Effector memory CD8-positive, alpha-beta T cell (primary cell): ENCODE measurements around the gene TTC13.
A peak's percentile ranks its signal among the peaks of the same experiment; 100 is the strongest.

Source experiments
- ATAC-seq: fragments of 150-1000 bp; cut with Tn5 transposase; replicated peaks from 2 replicates; pipeline ENCODE4 v1.10.0; 2021; ENCODE audit warnings: mild to moderate bottlenecking, moderate library complexity
- DNase-seq, 3 experiments: peaks; one replicate each; pipeline ENCODE4 v3.0.0; 2021
- H3K27ac Mint-ChIP-seq, 2 donors: one replicate each; pipeline ENCODE4 v1.8.0; 2022; ENCODE audit warnings: mild to moderate bottlenecking in 2 of 2, mixed read lengths in 2 of 2, moderate library complexity in 2 of 2
- H3K27me3 Mint-ChIP-seq, 2 donors: one replicate each; pipeline ENCODE4 v1.8.0; 2022; ENCODE audit warnings: mixed read lengths in 2 of 2
- H3K36me3 Mint-ChIP-seq: one replicate; pipeline ENCODE4 v1.8.0; 2022; ENCODE audit warnings: mild to moderate bottlenecking, moderate library complexity, mixed read lengths; ENCODE audit not compliant: insufficient read depth
- H3K4me1 Mint-ChIP-seq, 2 donors: one replicate each; pipeline ENCODE4 v1.8.0; 2022; ENCODE audit warnings: low read depth in 2 of 2, mixed read lengths in 2 of 2
- H3K4me3 Mint-ChIP-seq, 2 donors: one replicate each; pipeline ENCODE4 v1.8.0; 2022; ENCODE audit warnings: mild to moderate bottlenecking in 2 of 2, mixed read lengths in 2 of 2, moderate library complexity in 2 of 2
- H3K9me3 Mint-ChIP-seq, 2 donors: one replicate each; pipeline ENCODE4 v1.8.0; 2022; ENCODE audit warnings: mixed read lengths in 2 of 2

The TTC13 gene

DNA sequence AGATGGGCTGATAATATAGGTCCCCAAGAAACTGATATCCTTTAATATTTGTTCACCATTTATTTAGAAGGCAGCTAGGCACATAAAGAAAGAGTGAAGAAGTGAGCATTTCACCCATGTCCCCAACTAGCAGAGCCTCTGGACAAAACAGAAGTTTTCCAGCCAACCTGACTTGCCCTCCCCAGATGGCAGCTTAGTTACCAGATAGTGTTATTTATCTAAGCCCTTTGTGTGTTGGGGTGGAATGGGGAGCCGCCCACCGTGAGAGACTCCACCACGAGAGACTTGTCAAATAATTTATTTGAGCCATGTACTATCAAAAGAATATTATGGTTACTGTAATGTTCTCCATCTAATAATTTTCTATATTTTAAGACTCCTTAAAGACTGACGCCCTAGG lies 55.5 kb downstream of the TTC13 start:
- DNase-seq: no peak
- peaks cover 73% of the 10 kb centered on the region for H3K36me3 Mint-ChIP-seq
- no peaks in the 10 kb centered on the region for H3K9me3 Mint-ChIP-seq
- no peak for ATAC-seq
- no peak overlapping the region for H3K4me3 Mint-ChIP-seq
- no peaks in the 10 kb centered on the region for H3K27me3 Mint-ChIP-seq
- H3K27ac Mint-ChIP-seq: no peak overlapping the region
- H3K4me1 Mint-ChIP-seq: no peaks in the 10 kb centered on the region

DNA sequence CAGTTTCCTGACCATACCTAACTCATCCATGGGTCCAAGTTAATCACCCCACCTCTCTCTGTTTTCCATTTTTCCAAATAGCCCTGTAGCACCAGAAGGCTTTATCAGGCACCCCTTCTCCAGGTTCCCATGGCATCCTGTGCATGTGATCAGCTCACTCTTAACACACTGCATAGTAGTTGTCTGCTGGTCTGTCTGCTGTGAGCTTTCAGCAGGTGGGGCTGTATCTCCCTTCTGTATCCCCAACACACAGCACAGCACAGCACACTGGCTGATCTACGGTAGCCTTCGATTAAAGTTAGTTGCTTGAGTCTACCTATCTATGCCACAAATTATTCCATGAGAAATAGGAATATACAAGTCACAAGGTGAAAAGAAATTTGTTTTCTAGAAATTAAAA lies 56.0 kb downstream of the TTC13 start:
- Mint-ChIP-seq H3K27me3 (no peaks in the 10 kb centered on the region), H3K4me3 (no peak overlapping the region), H3K4me1 (no peaks in the 10 kb centered on the region), H3K9me3 (no peaks in the 10 kb centered on the region), H3K36me3 (peaks cover 69% of the 10 kb centered on the region), H3K27ac (no peak overlapping the region)
- DNase-seq: no peak
- ATAC-seq: no peak

DNA sequence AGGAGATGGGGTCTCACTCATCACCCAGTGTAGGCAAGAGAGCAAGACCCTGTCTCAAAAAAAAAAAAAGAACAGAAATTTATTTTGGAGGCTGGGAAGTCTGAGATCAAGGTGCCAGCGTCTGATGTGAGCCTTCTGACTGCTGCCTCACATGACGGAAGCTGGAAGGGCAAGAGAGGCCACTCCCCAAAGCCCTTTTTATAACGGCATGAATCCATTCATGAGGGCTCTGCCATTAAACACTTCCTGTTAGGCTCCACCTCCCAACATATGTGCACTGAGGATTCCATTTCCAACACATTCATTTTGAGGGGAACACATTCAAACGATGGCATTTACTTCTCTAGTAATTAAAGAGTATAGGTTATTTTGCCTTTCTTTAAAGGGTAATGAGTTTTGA lies 59.5 kb downstream of the TTC13 start:
- ATAC-seq (no peak), DNase-seq (no peak)
- no peak overlapping the region for H3K4me3 Mint-ChIP-seq
- H3K27ac Mint-ChIP-seq: no peak overlapping the region
- no peaks in the 10 kb centered on the region for H3K9me3 Mint-ChIP-seq
- no peaks in the 10 kb centered on the region for H3K4me1 Mint-ChIP-seq
- H3K36me3 Mint-ChIP-seq: peaks cover 57% of the 10 kb centered on the region
- no peaks in the 10 kb centered on the region for H3K27me3 Mint-ChIP-seq

DNA sequence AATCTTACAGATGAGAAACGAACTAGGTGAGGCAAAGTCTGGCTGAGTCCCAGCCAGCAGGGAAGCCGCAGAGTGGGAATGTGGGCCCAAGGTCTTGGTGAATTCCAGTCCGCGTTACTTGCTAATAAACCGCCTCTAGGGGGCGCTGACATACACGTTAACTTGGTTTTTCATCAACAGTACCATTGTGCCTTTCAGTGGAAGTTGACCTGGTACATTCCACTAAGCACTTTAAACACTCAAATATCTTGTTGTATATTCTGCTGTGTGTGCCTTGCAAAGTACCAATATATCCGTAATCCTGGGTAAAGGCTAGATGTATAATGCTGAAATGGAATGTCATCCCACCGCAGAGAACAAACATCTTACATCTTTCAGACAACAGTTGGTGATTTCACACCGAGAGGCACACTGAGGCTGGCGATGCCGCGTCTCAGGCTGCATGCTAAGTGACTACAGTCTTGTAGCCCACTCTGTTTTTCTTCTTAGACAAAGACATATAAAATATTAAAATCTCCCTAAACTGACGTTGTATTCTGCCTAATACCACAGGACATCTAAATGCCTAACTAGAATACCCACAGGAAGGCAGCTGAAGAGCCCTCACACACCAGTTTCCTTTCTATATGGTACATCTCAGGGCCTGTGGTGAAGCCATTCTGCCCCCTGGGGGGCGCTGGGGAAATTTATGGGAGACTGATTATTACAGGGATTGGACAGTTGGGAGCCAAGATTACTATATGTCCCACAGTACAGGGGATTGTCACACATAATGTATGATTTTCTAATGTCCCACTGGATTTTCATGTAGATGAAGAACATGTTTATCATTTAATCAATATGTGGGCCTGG lies 61.2 kb downstream of the TTC13 start:
- Mint-ChIP-seq H3K9me3 (no peaks in the 10 kb centered on the region), H3K36me3 (peaks cover 61% of the 10 kb centered on the region), H3K27me3 (no peaks in the 10 kb centered on the region), H3K4me3 (no peak overlapping the region), H3K4me1 (peaks cover 0 to 3% of the 10 kb centered on the region in 2 donors), H3K27ac (peak overlapping the region; percentile 41 to 52)
- DNase-seq: peak; percentile 70 to 75 (median 72)
- ATAC-seq: peak; percentile 76

DNA sequence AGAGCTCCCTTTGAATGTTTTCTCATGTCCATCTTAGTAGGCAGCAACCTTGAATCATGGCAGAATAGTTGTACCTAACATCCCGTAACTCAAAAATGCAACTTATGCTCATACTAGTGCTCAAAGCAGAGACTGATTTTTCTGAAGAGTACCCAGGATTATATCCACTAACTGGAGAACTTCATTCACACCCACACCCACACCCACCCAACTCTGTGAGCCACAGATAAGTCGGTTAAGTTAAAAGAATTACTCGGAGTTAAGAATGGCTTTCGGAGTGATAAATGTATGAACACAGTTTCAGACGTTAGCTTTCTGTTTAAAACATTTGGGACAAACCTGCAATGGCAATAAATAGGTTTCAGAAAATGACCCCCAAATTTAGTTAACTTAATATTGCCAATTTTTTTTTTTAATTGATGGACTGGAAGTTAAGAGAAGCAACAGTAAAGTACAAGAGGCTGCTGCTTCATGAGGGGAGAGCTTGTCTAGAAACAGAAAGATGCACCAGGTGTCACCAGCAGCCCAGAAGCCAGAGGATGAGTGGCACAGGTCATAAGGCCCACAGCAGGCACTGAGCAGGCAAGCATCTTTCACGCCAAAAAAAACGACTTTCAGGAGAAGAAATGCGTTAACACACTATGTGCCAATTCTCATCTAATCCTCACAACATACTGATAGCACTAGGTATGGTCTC lies 61.9 kb downstream of the TTC13 start:
- Mint-ChIP-seq H3K4me3 (no peak overlapping the region), H3K27me3 (no peaks in the 10 kb centered on the region), H3K27ac (peak overlapping the region; percentile 41 to 52), H3K36me3 (peaks cover 63% of the 10 kb centered on the region), H3K9me3 (no peaks in the 10 kb centered on the region), H3K4me1 (peaks cover 0 to 3% of the 10 kb centered on the region in 2 donors)
- DNase-seq (no peak), ATAC-seq (no peak)

DNA sequence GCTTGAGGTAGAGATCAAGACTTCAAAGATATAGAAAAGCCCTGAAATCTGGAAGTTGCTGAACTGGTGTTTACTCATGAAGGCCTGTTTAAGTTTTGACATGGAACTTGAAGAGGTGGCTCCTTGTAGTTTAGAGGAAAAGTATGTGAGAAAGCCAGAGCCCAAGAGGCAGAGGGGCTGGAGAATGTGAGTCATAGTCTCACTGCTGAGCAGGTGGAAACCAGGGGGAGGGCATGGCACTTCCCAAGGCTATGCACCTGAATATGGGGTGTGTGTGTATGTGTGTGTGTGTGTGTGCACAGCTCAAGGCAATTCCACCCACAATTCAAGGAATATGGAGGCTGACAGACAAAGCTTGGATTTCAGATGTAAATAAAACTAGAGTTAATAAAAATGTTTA lies 63.6 kb downstream of the TTC13 start:
- Mint-ChIP-seq H3K9me3 (no peaks in the 10 kb centered on the region), H3K27ac (no peak overlapping the region), H3K36me3 (peaks cover 67% of the 10 kb centered on the region), H3K27me3 (no peaks in the 10 kb centered on the region), H3K4me3 (no peak overlapping the region), H3K4me1 (peaks cover 0 to 3% of the 10 kb centered on the region in 2 donors)
- DNase-seq: no peak
- no peak for ATAC-seq

DNA sequence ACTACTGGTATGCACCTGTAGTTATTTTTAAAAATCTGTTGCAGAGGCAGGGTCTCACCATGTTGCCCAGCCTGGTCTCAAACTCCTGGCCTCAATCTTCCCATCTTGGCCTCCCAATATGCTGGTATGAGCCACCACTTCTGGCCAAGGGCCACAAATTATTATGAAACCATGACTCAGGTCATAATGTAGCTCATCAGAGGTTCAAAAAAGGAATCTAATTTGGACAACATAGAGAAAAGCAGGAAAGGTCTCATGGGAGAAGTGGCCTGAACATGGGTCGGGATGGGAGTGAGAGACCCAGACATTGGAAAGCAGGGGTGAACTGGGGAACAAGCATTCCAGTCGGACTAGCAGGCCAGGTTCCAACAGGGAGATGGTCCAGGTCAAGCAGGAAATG lies 65.2 kb downstream of the TTC13 start:
- ATAC-seq (no peak), DNase-seq (no peak)
- peaks cover 68% of the 10 kb centered on the region for H3K36me3 Mint-ChIP-seq
- no peaks in the 10 kb centered on the region for H3K27me3 Mint-ChIP-seq
- H3K4me1 Mint-ChIP-seq: peaks cover 0 to 3% of the 10 kb centered on the region in 2 donors
- no peak overlapping the region for H3K4me3 Mint-ChIP-seq
- H3K27ac Mint-ChIP-seq: peak overlapping the region in 1 of 2 donors; percentile 41
- H3K9me3 Mint-ChIP-seq: no peaks in the 10 kb centered on the region

DNA sequence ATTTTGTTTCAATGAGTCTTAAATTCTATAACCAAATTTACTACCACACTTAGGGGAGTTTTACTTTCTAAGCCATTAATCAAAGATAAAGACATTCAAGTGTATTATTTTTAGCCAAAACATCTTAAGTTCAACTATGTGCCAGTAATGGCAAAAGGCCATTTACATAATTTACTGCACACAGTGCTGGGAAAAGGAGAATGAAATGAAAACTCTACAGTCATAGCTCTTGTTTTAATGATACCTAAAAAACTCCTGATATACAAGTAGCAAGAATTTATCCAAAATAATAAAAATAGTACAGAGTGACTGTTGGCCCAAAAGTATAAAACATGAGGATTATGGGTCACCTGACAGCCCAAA lies 67.9 kb downstream of the TTC13 start:
- Mint-ChIP-seq H3K36me3 (peaks cover 82% of the 10 kb centered on the region), H3K4me1 (peaks cover 1 to 3% of the 10 kb centered on the region in 2 donors), H3K27ac (peak overlapping the region; percentile 9 to 77), H3K9me3 (no peaks in the 10 kb centered on the region), H3K27me3 (no peaks in the 10 kb centered on the region), H3K4me3 (no peak overlapping the region)
- ATAC-seq (no peak), DNase-seq (no peak)

DNA sequence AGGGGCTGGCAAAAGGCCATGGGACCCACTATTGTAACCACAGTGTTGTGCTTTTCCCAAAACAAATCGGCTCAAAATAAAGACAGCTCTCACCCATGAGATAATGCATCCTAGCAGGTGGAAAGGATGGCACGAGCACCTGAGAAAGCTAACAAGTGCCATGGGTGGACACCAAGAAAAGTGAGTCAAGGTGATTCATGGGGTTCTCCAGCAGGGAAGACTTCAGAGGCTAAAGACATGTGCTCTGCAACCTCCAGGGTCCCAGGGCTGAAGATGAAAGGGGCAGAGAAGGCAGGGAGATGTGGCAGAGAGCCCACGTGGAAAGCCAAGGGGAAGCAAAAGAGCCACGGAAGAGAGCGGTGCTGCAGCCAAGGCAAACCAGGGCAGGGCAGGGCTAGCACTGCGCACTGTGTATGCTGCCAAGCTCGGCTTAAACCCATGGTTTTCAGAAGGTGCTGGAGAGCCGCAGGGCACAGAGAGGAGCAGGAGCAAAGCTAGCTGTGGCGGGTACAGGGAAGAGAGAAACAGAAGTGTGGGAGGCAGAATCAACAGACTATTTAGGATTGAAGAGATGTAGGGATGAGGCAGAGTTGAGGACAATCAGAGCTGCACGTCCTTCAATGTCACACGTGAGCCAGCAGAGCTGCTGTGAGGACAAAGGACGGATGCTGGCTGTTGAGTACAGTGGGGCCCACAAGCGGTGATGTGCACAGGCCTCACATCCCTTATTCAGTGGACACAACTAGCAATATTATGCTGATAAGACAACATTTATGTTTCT lies 68.5 kb downstream of the TTC13 start:
- peaks cover 85% of the 10 kb centered on the region for H3K36me3 Mint-ChIP-seq

DNA sequence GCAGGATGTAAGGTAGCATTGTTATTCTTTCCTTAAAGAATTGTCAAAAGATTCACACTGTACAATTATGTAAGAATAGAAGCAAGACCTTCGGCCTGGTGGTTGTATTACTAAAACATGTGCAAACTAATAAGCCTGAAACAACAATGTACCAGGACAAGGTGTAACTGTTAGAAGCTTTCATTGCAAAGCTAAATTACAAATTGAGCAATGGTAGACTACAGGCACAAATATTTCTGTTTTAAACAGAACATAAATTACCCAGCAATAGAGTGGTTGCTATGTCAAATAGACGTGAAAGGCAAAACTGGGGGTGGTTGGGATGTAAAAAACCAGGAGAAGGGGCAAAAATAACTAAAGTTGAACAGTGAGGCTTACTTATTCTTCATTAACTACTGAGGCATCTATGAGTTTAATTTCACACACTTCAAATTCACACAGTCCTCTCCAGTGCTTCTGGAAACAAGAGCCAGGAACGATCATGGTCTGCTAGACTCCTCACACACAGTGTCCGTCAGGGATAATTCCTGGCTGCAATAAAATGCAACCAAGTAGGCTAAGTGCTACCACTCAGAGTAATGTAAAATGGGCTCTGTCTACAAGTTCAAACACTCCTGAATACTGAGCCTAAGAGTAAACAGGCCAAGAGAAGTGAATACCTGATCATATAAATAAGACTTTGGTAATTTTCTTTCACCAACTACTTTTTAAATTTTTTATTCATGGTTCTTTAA lies 71.0 kb downstream of the TTC13 start:
- ATAC-seq: no peak
- peaks cover 76% of the 10 kb centered on the region for H3K36me3 Mint-ChIP-seq
- H3K4me3 Mint-ChIP-seq: no peak overlapping the region
- no peaks in the 10 kb centered on the region for H3K9me3 Mint-ChIP-seq
- H3K4me1 Mint-ChIP-seq: peaks cover 6% of the 10 kb centered on the region in 2 donors
- H3K27me3 Mint-ChIP-seq: no peaks in the 10 kb centered on the region
- no peak overlapping the region for H3K27ac Mint-ChIP-seq
- no peak for DNase-seq

More for the DNA sequence above, 68.5 kb downstream of the TTC13 start:
- Mint-ChIP-seq H3K9me3 (no peaks in the 10 kb centered on the region), H3K27me3 (no peaks in the 10 kb centered on the region), H3K4me1 (peaks cover 1 to 3% of the 10 kb centered on the region in 2 donors), H3K4me3 (no peak overlapping the region), H3K27ac (peak overlapping the region; percentile 9 to 77)
- DNase-seq: no peak
- no peak for ATAC-seq

DNA sequence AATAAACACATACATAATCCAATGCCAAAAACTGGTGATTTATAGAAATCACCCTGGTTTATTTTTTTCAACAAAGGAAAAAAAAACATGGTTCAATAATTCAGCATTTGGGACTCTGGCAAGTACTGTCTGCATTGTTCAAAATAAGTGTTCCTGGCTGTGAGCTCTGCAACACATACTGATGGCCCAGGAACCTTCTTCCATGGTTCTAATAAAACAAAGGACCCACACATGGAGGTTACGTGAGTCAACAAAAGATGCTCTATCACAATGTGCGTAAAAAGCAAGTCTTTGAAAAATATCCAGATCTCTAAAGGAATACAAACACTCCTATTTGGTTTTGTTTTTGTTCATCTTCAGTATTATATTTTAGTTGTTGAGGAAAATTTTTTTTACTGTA lies 72.4 kb downstream of the TTC13 start:
- H3K36me3 Mint-ChIP-seq: peaks cover 62% of the 10 kb centered on the region
- H3K27me3 Mint-ChIP-seq: no peaks in the 10 kb centered on the region
- H3K27ac Mint-ChIP-seq: peak overlapping the region in 1 of 2 donors; percentile 17
- ATAC-seq: no peak
- peaks cover 6% of the 10 kb centered on the region in 2 donors for H3K4me1 Mint-ChIP-seq
- no peaks in the 10 kb centered on the region for H3K9me3 Mint-ChIP-seq
- H3K4me3 Mint-ChIP-seq: no peak overlapping the region
- no peak for DNase-seq

DNA sequence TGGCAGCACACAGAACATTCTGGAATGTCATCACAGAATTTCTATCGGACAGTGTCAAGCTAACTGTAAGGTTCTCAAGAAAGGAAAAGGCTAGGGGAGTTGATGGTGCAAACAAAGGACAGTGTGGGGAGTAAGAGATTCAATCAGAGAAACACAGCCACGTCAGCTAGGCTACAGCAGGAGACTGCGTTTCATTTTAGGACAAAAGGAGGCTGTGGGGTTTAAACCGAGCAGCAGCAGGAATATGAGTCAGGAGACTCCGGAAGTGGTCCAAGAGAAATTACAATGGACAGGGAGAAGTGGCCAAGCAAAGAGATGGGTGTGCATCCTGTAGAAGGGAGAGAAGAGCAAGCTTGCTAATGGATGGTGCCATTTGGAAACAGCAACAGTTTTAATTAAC lies 72.9 kb downstream of the TTC13 start:
- Mint-ChIP-seq H3K36me3 (peaks cover 61% of the 10 kb centered on the region), H3K9me3 (no peaks in the 10 kb centered on the region), H3K27me3 (no peaks in the 10 kb centered on the region), H3K4me3 (no peak overlapping the region), H3K4me1 (peaks cover 6% of the 10 kb centered on the region in 2 donors), H3K27ac (peak overlapping the region in 1 of 2 donors; percentile 17)
- no peak for DNase-seq
- no peak for ATAC-seq

DNA sequence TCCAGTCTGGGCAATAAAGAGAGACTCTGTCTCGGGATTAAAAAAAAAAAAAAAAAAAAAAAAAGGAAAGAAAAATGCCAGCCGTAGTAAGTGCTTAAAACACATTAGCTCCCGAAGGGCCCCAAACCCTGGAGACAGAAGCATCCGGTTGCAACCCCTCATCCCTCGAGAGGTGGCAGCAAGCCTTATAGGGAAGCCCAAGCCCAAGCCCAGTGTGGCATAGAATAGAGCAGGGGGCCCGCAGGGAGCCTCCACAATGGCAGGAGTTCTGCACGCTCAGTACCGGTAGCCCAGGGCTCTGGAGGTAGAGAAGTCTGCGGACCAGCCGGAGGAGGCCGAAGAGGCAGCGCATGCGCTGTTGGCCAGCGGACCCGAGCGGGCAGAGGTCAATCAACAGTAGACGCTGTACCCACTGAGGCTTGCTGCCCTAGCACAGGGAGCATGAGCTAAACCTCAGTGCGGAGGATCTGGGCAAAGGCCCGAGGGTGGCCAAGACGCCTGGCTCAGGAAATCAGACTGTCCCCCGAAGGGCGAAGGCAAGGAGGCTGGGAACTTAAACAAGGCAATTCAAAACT lies 76.2 kb downstream of the TTC13 start:
- no peaks in the 10 kb centered on the region for H3K27me3 Mint-ChIP-seq
- H3K4me3 Mint-ChIP-seq: no peak overlapping the region
- no peaks in the 10 kb centered on the region for H3K9me3 Mint-ChIP-seq
- no peak overlapping the region for H3K27ac Mint-ChIP-seq
- DNase-seq (no peak), ATAC-seq (no peak)
- H3K36me3 Mint-ChIP-seq: peaks cover 34% of the 10 kb centered on the region
- H3K4me1 Mint-ChIP-seq: peaks cover 6 to 8% of the 10 kb centered on the region in 2 donors
